D341Med (cell line): ENCODE data around the gene HDAC9.
"Not testable (repeated sequence)": the region's sequence is repeated elsewhere in the genome, so short reads cannot be mapped to it uniquely, and the experiment has no call there.

Experiments
- DNase-seq: peaks from one replicate; pipeline ENCODE4 v3.0.0; 2012; ENCODE audit warnings: low spot score

Gene HDAC9

GRCh38 chr7:18975276-18975675 is 479.7 kb downstream of the HDAC9 start:
- no peak for DNase-seq

- DNase-seq, result no peak
Measured at GRCh38 chr7:18975689-18976280, 480.2 kb downstream of the HDAC9 start.

GRCh38 chr7:18976715-18977471 is 481.3 kb downstream of the HDAC9 start:
- DNase-seq, result no peak

- no peak for DNase-seq
Measured at GRCh38 chr7:18978108-18978495, 482.6 kb downstream of the HDAC9 start.

- DNase-seq, result not testable (repeated sequence)
Measured at GRCh38 chr7:18990700-18991099, 495.2 kb downstream of the HDAC9 start.

- no peak for DNase-seq
Measured at GRCh38 chr7:18993933-18994668, 498.6 kb downstream of the HDAC9 start.

GRCh38 chr7:18995270-18995671 is 499.7 kb downstream of the HDAC9 start:
- DNase-seq, result no peak

GRCh38 chr7:18995811-18996426 is 500.4 kb downstream of the HDAC9 start:
- no peak for DNase-seq

- DNase-seq, result no peak
Measured at GRCh38 chr7:18996583-18996982, 501.0 kb downstream of the HDAC9 start.

- no peak for DNase-seq
Measured at GRCh38 chr7:18997477-18998150, 502.1 kb downstream of the HDAC9 start.

- no peak for DNase-seq
Measured at GRCh38 chr7:19000410-19000809, 504.9 kb downstream of the HDAC9 start.

GRCh38 chr7:19001854-19002253 is 506.3 kb downstream of the HDAC9 start:
- no peak for DNase-seq

GRCh38 chr7:19009241-19009935 is 513.8 kb downstream of the HDAC9 start:
- DNase-seq, result no peak

GRCh38 chr7:19009936-19010280 is 514.4 kb downstream of the HDAC9 start:
- DNase-seq, result no peak

GRCh38 chr7:19011212-19011611 is 515.7 kb downstream of the HDAC9 start:
- no peak for DNase-seq

- DNase-seq, result no peak
Measured at GRCh38 chr7:19015098-19015497, 519.5 kb downstream of the HDAC9 start.

GRCh38 chr7:19016140-19016539 is 520.6 kb downstream of the HDAC9 start:
- DNase-seq, result no peak

GRCh38 chr7:19017374-19017773 is 521.8 kb downstream of the HDAC9 start:
- DNase-seq, result no peak

- no peak for DNase-seq
Measured at GRCh38 chr7:19020062-19020461, 524.5 kb downstream of the HDAC9 start.

- no peak for DNase-seq
Measured at GRCh38 chr7:19020711-19021110, 525.2 kb downstream of the HDAC9 start.

GRCh38 chr7:19023477-19023876 is 527.9 kb downstream of the HDAC9 start:
- DNase-seq, result no peak

GRCh38 chr7:19024261-19024660 is 528.7 kb downstream of the HDAC9 start:
- no peak for DNase-seq
